RWPE1 (cell line): ENCODE data around the gene MACROD1.

Experiments
- CTCF ChIA-PET: fragments of 350-600 bp; sonication (Branson Sonifier 250); formaldehyde crosslinking; extraction: SDS; loops from one replicate; lab custom pipeline; 2021; lab: Yijun Ruan, JAX
- POLR2A ChIA-PET: fragments of 400-600 bp; formaldehyde crosslinking; extraction: SDS; loops from one replicate; lab custom pipeline; 2020; ENCODE audit warnings: antibody characterized with exemption; ENCODE audit not compliant: low non-redundant PET; lab: Yijun Ruan, JAX
- DNase-seq: peaks from one replicate; pipeline ENCODE4 v3.0.0; 2012; ENCODE audit warnings: low spot score
- H3K27ac ChIP-seq: fragments of 450-650 bp; 2 replicates; pipeline ENCODE4 v1.5.1; 2017
- TF ChIP-seq, protein P1 (sequence below): fragments of 450-650 bp; conservative IDR thresholded peaks from 2 replicates; pipeline ENCODE4 v1.5.1; 2017; ENCODE audit warnings: low read depth, mild to moderate bottlenecking

Gene MACROD1

DNA sequence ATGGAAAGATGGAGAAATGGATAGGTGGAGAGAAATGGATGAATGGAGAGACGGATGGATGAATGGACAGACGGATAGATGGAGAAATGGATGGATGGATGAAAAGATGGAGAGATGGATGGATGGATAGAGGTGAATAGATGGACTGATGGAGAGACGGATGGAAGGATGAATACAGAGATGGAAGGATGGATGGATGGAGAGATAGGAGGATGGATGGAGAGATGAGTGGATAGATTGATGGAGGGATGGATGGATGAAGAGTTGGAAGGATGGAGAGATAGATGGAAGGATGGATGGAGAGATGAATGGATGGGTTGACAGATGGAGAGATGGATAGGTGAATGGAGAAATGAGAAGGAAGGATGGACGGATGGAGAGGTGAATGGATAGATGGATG lies 66.5 kb downstream of the MACROD1 start:
- ChIA-PET POLR2A (no interaction called here), CTCF (interaction anchor here (0.7 kb wide), 1 partner anchor 154 kb away, joined by 4 read pairs; no protein-coding TSS in a partner anchor)
- no peak for DNase-seq
- TF ChIP-seq, protein P1, sequence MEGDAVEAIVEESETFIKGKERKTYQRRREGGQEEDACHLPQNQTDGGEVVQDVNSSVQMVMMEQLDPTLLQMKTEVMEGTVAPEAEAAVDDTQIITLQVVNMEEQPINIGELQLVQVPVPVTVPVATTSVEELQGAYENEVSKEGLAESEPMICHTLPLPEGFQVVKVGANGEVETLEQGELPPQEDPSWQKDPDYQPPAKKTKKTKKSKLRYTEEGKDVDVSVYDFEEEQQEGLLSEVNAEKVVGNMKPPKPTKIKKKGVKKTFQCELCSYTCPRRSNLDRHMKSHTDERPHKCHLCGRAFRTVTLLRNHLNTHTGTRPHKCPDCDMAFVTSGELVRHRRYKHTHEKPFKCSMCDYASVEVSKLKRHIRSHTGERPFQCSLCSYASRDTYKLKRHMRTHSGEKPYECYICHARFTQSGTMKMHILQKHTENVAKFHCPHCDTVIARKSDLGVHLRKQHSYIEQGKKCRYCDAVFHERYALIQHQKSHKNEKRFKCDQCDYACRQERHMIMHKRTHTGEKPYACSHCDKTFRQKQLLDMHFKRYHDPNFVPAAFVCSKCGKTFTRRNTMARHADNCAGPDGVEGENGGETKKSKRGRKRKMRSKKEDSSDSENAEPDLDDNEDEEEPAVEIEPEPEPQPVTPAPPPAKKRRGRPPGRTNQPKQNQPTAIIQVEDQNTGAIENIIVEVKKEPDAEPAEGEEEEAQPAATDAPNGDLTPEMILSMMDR, result no peak
- no peak overlapping the region for H3K27ac ChIP-seq

DNA sequence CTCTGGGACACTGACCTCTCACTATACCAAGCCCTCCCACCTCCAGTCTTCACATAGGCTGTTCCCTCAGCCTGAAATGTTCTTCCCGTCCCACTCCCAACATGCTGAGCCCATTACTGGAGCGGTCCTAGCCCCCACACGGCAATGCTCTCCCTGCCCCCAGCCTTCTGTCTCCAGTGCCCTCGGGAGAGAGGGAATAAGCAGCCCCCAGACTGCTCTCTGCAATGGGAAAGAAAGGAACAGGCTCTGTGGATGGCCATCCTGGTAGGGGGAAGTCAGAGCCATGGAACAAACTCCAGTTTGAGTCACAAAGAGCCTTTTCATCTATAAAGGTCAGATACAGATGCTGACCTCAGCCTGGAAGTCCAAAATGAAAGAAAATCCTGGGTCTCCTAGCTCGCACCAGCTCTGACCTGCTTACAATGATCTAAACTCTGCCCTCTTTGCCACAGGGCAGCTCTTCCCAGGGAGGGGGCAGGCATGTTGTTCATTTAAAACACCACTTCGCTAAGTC lies 67.5 kb downstream of the MACROD1 start:
- H3K27ac ChIP-seq, result no peak overlapping the region
- CTCF ChIA-PET, result interaction anchor here (1.2 kb wide), 1 partner anchor 54 kb away, joined by 5 read pairs; no protein-coding TSS in a partner anchor
- DNase-seq, result no peak
- TF ChIP-seq, protein P1, result no peak
- POLR2A ChIA-PET, result interaction anchor here (0.6 kb wide), 1 partner anchor 25 kb away, joined by 3 read pairs; no protein-coding TSS in a partner anchor

DNA sequence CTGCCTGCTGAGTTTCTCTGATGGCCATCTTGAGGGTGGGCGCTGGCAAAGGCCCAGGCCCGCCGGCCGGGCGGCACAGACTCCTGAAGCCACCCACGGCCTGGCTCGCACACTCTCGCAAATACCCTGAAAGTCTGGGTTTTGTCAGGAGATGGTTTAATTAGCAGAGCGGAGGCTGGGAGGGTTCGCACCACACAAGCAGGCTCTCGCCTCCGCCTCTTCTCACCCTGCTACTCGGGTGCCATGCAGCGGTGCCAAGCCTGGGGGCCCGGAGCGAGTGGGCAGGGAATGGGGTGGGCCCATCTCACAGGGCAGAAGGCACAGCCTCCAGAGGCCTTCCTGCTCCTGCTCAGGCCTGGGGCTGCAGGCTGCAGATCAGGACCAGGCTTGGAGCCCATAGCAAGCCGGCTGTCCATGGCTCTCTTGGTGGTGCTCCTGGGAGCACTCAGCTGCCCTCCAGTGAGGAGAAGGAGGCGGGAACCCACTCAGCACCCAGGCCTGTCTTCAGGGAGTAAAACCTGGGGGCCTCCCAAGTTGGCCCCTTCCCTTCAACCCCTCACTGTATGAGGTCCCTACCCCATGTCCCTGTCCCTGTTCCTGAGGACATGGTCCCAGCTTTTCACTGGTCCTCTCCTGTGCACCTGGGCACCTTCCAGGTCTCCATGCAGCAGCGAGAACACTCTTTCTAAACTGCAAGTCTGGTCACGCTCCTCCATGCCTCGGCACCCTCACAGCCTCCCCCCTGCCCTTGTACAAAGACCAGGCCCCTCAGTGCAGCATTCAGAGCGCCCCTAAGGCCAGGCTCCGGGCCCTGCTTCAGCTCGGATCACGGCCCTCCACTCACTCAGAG lies 68.2 kb downstream of the MACROD1 start:
- H3K27ac ChIP-seq, result peak overlapping the region; percentile 3; the same call in 1 of the 2 replicates
- ChIA-PET CTCF (interaction anchor here (1.2 kb wide), 1 partner anchor 55 kb away, joined by 5 read pairs; no protein-coding TSS in a partner anchor), POLR2A (no interaction called here)
- no peak for DNase-seq
- TF ChIP-seq, protein P1, result no peak

DNA sequence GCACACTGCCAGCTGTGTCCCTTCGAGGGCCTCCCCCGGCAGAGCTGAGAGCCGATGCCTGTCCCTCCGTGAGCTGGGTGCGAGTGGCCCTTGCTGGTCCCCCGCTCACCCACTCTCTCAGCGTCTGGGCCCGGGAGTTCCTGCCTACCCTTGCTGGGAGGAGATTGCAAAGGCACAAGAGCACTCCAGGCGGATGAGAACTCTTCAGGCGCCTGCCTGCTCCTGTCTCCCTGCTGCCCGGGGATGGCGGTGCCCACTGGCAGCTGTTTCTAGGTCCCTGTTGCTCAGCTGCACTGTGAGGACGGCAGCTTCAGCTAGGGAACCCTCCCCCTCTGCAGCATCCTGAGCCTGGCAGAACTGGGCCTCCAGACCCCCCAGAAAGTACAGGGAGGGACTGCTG lies 69.1 kb downstream of the MACROD1 start:
- DNase-seq, result no peak
- no peak overlapping the region for H3K27ac ChIP-seq
- CTCF ChIA-PET, result no interaction called here
- TF ChIP-seq, protein P1, result no peak
- POLR2A ChIA-PET, result no interaction called here

DNA sequence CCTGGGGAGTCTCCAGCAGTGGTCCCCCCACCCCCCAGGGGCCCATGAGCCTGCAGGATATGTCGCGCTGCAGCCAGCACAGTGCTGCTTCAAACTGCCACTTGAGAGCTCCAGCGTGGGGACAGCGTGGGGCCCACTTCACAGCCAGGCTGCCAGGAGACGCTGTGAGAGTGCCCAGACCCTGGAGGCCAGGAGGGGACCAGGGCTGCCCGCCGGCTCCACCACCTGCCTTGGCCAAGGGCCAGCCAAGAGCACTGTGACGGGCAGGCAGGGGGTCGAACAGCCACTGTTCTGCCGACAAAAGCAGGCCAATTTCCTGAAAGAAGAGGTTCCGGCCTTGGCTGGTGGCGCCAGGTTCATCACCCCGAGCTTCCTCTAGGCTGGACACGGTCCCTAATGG lies 70.0 kb downstream of the MACROD1 start:
- DNase-seq, result no peak

DNA sequence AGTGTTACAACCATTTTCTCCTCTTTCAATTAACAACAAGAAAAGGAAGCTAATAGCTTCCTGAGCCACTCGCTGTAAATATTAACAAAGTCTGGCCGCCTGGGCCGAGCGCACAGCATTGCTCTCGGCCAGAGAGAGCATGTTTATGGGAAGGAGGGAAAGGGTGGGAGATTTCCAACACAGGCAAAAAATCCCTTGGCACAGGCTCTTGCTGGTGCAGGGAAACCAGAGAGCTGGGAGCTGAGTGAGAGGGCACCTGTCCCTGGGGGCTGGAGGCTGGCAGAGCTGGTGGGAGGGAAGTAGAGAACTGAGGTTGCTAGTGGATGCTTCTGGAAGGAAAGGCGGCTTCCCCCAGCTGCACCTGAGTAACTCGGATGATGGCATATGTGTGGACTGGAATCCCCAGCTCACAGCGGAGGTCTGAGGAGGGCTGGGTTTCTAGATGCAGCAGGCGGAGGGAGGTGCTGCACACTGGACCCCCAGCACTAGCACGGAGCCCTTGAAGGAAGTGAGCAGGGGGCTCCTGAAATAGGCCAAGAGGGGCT lies 70.6 kb downstream of the MACROD1 start:
- ChIA-PET POLR2A (no interaction called here), CTCF (interaction anchor here (0.6 to 2.2 kb wide), 3 partner anchors 94 to 1752 kb away, joined by 3 to 7 read pairs (median 3); no protein-coding TSS in a partner anchor)
- TF ChIP-seq, protein P1, result no peak
- peak overlapping the region; percentile 76 for H3K27ac ChIP-seq
- DNase-seq, result no peak

More for the DNA sequence above, 70.0 kb downstream of the MACROD1 start:
- ChIA-PET POLR2A (no interaction called here), CTCF (interaction anchor here (0.6 to 2.2 kb wide), 2 partner anchors 33 to 95 kb away, joined by 4 to 7 read pairs; no protein-coding TSS in a partner anchor)
- TF ChIP-seq, protein P1, result no peak
- H3K27ac ChIP-seq, result no peak overlapping the region
